MM.1S (cell line): ENCODE results near the gene LIMCH1.

Experiments
- DNase-seq: peaks from one replicate; pipeline ENCODE4 v3.0.0-alpha.2; 2015
- H2AFZ ChIP-seq: fragments of 300-600 bp; sonication (generic); 2 replicates; pipeline ENCODE4 v1.6.0; 2016; ENCODE audit warnings: antibody characterized with exemption, low read length
- H3F3A ChIP-seq: fragments of 300-600 bp; sonication (generic); 2 replicates; pipeline ENCODE4 v1.6.1; 2016; ENCODE audit warnings: mild to moderate bottlenecking, antibody characterized with exemption, low read length, moderate library complexity, mixed read lengths; ENCODE audit not compliant: insufficient read depth
- H3K27ac ChIP-seq: fragments of 300-600 bp; sonication (generic); 2 replicates; pipeline ENCODE4 v1.5.1; 2016; ENCODE audit warnings: mild to moderate bottlenecking, low read length
- H3K27me3 ChIP-seq: fragments of 300-600 bp; sonication (generic); replicated peaks from 2 replicates; pipeline ENCODE4 v1.6.0; 2016; ENCODE audit warnings: low read length; ENCODE audit not compliant: insufficient read depth
- H3K36me3 ChIP-seq: fragments of 300-600 bp; sonication (generic); replicated peaks from 2 replicates; pipeline ENCODE4 v1.6.1; 2016; ENCODE audit warnings: mild to moderate bottlenecking, low read length, mixed read lengths; ENCODE audit not compliant: insufficient read depth
- H3K4me1 ChIP-seq: fragments of 300-600 bp; sonication (generic); 2 replicates; pipeline ENCODE4 v1.6.1; 2016; ENCODE audit warnings: low read length, mixed read lengths
- H3K4me2 ChIP-seq: fragments of 300-600 bp; sonication (generic); 2 replicates; pipeline ENCODE4 v1.6.0; 2016; ENCODE audit warnings: low read depth, low read length
- H3K4me3 ChIP-seq: fragments of 300-600 bp; sonication (generic); 2 replicates; pipeline ENCODE4 v1.5.1; 2016; ENCODE audit warnings: low read length, mixed read lengths
- H3K79me2 ChIP-seq: fragments of 300-600 bp; sonication (generic); 2 replicates; pipeline ENCODE4 v1.6.1; 2016; ENCODE audit warnings: mixed run types, low read length, mixed read lengths
- H3K9ac ChIP-seq: fragments of 300-600 bp; sonication (generic); 2 replicates; pipeline ENCODE4 v1.6.1; 2016; ENCODE audit warnings: low read length, mixed read lengths
- H3K9me2 ChIP-seq: fragments of 300-600 bp; sonication (generic); replicated peaks from 2 replicates; pipeline ENCODE4 v1.6.1; 2016; ENCODE audit warnings: mild to moderate bottlenecking, low read length, mixed read lengths; ENCODE audit not compliant: insufficient read depth
- H3K9me3 ChIP-seq: fragments of 300-600 bp; sonication (generic); replicated peaks from 2 replicates; pipeline ENCODE4 v1.6.1; 2016; ENCODE audit warnings: mild to moderate bottlenecking, low read length, mixed read lengths; ENCODE audit not compliant: insufficient read depth
- H4K20me1 ChIP-seq: fragments of 300-600 bp; sonication (generic); 2 replicates; pipeline ENCODE4 v1.6.1; 2016; ENCODE audit warnings: mild to moderate bottlenecking, low read length, moderate library complexity, mixed read lengths; ENCODE audit not compliant: insufficient read depth
- CTCF ChIP-seq: fragments of 300-600 bp; sonication (generic); IDR thresholded peaks from 2 replicates; pipeline ENCODE4 v1.5.1; 2016; ENCODE audit warnings: antibody characterized with exemption, low read length, mixed read lengths
- EZH2 ChIP-seq: fragments of 300-600 bp; sonication (generic); optimal IDR thresholded peaks from 2 replicates; pipeline ENCODE3; 2017; ENCODE audit warnings: low read depth, mild to moderate bottlenecking, antibody characterized with exemption, low read length, mixed read lengths
- EZH2phosphoT487 ChIP-seq: fragments of 300-600 bp; sonication (generic); IDR thresholded peaks from 2 replicates; pipeline ENCODE4 v1.6.1; 2018; ENCODE audit warnings: antibody characterized with exemption, low read length

LIMCH1 gene

GRCh38 chr4:41611124-41611838, 73.3 kb downstream of the LIMCH1 start:
- no peak overlapping the region for H3K4me2 ChIP-seq
- TF ChIP-seq CTCF (no peak), EZH2 (no peak), EZH2phosphoT487 (no peak)
- no peak overlapping the region for H2AFZ ChIP-seq

GRCh38 chr4:41611881-41612871, 74.2 kb downstream of the LIMCH1 start:
- Histone ChIP-seq H3K4me2 (no peak overlapping the region), H4K20me1 (no peaks in the 10 kb centered on the region), H3K79me2 (no peaks in the 10 kb centered on the region), H3K4me3 (no peak overlapping the region), H3K9ac (no peak overlapping the region), H3K27ac (no peak overlapping the region), H3K9me3 (no peaks in the 10 kb centered on the region), H3K36me3 (no peaks in the 10 kb centered on the region), H3K9me2 (no peaks in the 10 kb centered on the region), H3K4me1 (no peaks in the 10 kb centered on the region), H3K27me3 (no peaks in the 10 kb centered on the region), H3F3A (no peaks in the 10 kb centered on the region), H2AFZ (no peak overlapping the region)
- no peak for DNase-seq
- no peak for TF ChIP-seq EZH2
- TF ChIP-seq CTCF = no peak
- TF ChIP-seq EZH2phosphoT487 = no peak

More at GRCh38 chr4:41611124-41611838, 73.3 kb downstream of the LIMCH1 start:
- Histone ChIP-seq H3K9me2 (no peaks in the 10 kb centered on the region), H3K9me3 (no peaks in the 10 kb centered on the region), H3K4me3 (no peak overlapping the region), H3K4me1 (no peaks in the 10 kb centered on the region), H3K9ac (no peak overlapping the region), H3K36me3 (no peaks in the 10 kb centered on the region), H3F3A (no peaks in the 10 kb centered on the region), H3K27me3 (no peaks in the 10 kb centered on the region), H4K20me1 (no peaks in the 10 kb centered on the region), H3K79me2 (no peaks in the 10 kb centered on the region), H3K27ac (no peak overlapping the region)
- no peak for DNase-seq

GRCh38 chr4:41613386-41613785, 75.4 kb downstream of the LIMCH1 start:
- Histone ChIP-seq H3K27ac (no peak overlapping the region), H3K9ac (no peak overlapping the region), H3K4me3 (no peak overlapping the region), H3K36me3 (no peaks in the 10 kb centered on the region), H3K4me1 (no peaks in the 10 kb centered on the region), H3K9me2 (no peaks in the 10 kb centered on the region), H3K4me2 (no peak overlapping the region), H3F3A (no peaks in the 10 kb centered on the region), H3K27me3 (no peaks in the 10 kb centered on the region), H3K9me3 (no peaks in the 10 kb centered on the region), H2AFZ (no peak overlapping the region), H3K79me2 (no peaks in the 10 kb centered on the region), H4K20me1 (no peaks in the 10 kb centered on the region)
- no peak for DNase-seq
- no peak for TF ChIP-seq EZH2phosphoT487
- no peak for TF ChIP-seq CTCF
- no peak for TF ChIP-seq EZH2
